Spleen (tissue), 7 donors: Measurements from ENCODE around the gene MCF2L.

ENCODE experiments used
- CTCF ChIP-seq, 11 experiments: fragments of 200-600 bp in 7 of 11; fragments of 450-650 bp in 4 of 11; sonication (generic) in 4 of 11; IDR thresholded peaks in 8 of 11; conservative IDR thresholded peaks in 3 of 11; 1 replicate in 7 of 11; 2 replicates in 4 of 11; pipeline versions ENCODE4 v1.4.0 to v1.8.0; 2016 to 2021; ENCODE audit warnings: antibody characterized with exemption in 11 of 11, inconsistent platforms in 4 of 11, mild to moderate bottlenecking in 1 of 11
- POLR2A ChIP-seq, 3 donors: fragments of 450-650 bp; IDR thresholded peaks; one replicate each; pipeline ENCODE4 v1.5.1; 2017; ENCODE audit warnings: antibody characterized with exemption in 3 of 3, mild to moderate bottlenecking in 1 of 3
- donor health status: DM: no; HTN: no; CAD: no; lungs with moderate emphysema.
- donor health status: DM: no; HTN: no; CAD: no.
- donor health status: DM: no; HTN: no; CAD: no.

- TF ChIP-seq POLR2A (IDR thresholded peaks at IDR 0.05) (no peak), CTCF (IDR thresholded peaks at IDR 0.05 in 8 of 11, conservative IDR thresholded peaks at IDR 0.05 in 3 of 11) (no peak)
Observed at GRCh38 chr13:113077566-113077952, 108.5 kb downstream of the MCF2L start.
